ENCODE data around the gene HLA-DPA1. TPM values are rescaled to one million over a fixed set of nuclear protein-coding genes. Genes with fewer than 3 reads are reported as not detected.

HLA-DPA1 gene
- total RNA-seq (100 to 1,000 TPM in 1 of 6 donors, 10 to 100 TPM in 2, 1 to 10 TPM in 3; 8.7 to 162 (median 13.5) TPM), polyA plus RNA-seq (1 to 10 TPM; 5.5 to 9.1 TPM)

- 46 to 52% methylated on average over 8 of the region's 8 CpGs for WGBS, 2 donors
- intact Hi-C loops (cut with DNase I) = no loop called here
- TF ChIP-seq, protein P1, sequence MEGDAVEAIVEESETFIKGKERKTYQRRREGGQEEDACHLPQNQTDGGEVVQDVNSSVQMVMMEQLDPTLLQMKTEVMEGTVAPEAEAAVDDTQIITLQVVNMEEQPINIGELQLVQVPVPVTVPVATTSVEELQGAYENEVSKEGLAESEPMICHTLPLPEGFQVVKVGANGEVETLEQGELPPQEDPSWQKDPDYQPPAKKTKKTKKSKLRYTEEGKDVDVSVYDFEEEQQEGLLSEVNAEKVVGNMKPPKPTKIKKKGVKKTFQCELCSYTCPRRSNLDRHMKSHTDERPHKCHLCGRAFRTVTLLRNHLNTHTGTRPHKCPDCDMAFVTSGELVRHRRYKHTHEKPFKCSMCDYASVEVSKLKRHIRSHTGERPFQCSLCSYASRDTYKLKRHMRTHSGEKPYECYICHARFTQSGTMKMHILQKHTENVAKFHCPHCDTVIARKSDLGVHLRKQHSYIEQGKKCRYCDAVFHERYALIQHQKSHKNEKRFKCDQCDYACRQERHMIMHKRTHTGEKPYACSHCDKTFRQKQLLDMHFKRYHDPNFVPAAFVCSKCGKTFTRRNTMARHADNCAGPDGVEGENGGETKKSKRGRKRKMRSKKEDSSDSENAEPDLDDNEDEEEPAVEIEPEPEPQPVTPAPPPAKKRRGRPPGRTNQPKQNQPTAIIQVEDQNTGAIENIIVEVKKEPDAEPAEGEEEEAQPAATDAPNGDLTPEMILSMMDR (IDR thresholded peaks at IDR 0.05) = no peak
- Histone ChIP-seq H3K9me3 (no peaks in the 10 kb centered on the region), H3K27me3 (peaks cover 0 to 4% (median 0%) of the 10 kb centered on the region in 4 donors), H3K4me3 (peak within 1 kb of the TSS in 1 of 4 donors; percentile 20), H3K27ac (peak within 1 kb of the TSS in 1 of 4 donors; percentile 74), H3K36me3 (no peaks in the 10 kb centered on the region), H3K4me1 (no peaks in the 10 kb centered on the region)
- peak in 1 of 6 donors; percentile 51 for DNase-seq
- FAIRE-seq = no peak
- ATAC-seq = peak in 3 of 4 donors; percentile 63 to 78 (median 77)
Observed at GRCh38 chr6:33073431-33073871, at the start of gene HLA-DPA1. HLA-DPA1 (minus strand) TSS chr6:33073649.

DNA sequence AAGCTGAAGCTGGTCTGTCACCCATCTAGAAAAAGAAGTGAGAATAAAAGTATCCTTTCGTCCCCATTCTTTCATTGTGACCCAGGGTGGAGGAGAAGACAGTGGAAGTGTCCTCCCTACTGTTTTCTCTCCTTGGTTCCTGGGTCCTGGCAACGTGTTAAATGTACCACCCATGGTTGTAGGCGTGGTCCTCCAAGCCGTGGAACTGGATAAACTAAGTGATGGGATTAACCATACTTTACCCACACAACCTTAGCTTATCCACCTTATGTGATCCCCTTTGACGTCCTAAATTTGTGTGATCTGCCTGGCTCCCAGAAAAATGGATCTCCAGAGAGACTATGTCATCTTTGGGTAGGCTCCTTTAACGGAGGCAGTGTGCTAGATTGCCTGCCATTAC is 49.7 kb upstream of the HLA-DPA1 start:
- Histone ChIP-seq H3K4me1 (no peaks in the 10 kb centered on the region), H3K27ac (no peak overlapping the region), H3K36me3 (no peaks in the 10 kb centered on the region), H3K4me3 (no peak overlapping the region), H3K9me3 (no peaks in the 10 kb centered on the region), H3K27me3 (no peaks in the 10 kb centered on the region)
- ATAC-seq (no peak), FAIRE-seq (no peak), DNase-seq (no peak)
- WGBS, 2 donors = 67 to 75% methylated on average over 6 of the region's 6 CpGs
- TF ChIP-seq, protein P1 (IDR thresholded peaks at IDR 0.05) = no peak
- intact Hi-C loops (cut with DNase I) = no loop called here

GRCh38 chr6:33120001-33120400 is 46.6 kb upstream of the HLA-DPA1 start:
- Histone ChIP-seq H3K27ac (no peak overlapping the region), H3K36me3 (no peaks in the 10 kb centered on the region), H3K27me3 (peaks cover 0 to 7% (median 0%) of the 10 kb centered on the region in 4 donors), H3K4me1 (no peaks in the 10 kb centered on the region), H3K9me3 (no peaks in the 10 kb centered on the region), H3K4me3 (no peak overlapping the region)
- FAIRE-seq (no peak), DNase-seq (no peak), ATAC-seq (no peak)
- TF ChIP-seq, protein P1 (IDR thresholded peaks at IDR 0.05) = no peak
- intact Hi-C loops (cut with DNase I) = no loop called here
- WGBS, 2 donors = 35 to 49% methylated on average over 3 of the region's 3 CpGs

DNA sequence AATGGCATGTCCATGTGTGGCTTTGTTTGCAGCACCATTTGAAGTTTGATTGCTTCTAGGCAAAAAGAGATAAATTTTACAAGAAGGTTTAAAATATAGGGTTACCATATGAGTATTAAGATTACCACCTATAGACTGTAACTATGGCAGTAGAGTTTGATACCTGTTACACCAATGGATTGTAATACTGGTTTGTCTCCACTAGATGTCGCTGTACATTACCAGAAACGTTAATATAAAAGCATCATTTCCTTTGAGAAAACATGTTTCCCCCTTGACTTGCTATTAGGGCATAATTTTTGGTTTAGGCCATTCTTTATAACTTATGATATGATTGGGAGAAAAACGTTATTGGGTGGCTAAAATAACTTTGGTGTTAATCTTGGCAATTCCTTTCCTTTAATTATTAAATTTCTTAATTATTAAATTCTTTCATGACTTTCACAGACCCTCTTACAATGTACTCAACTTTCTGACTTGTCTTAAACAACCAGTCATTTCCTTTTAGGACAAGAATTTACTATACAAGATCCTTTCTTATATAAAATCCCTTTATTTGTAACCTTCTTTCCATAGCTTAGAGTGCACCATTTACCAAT is 45.2 kb upstream of the HLA-DPA1 start:
- H3K27ac ChIP-seq = no peak overlapping the region
- DNase-seq = no peak
- no peaks in the 10 kb centered on the region for H3K4me1 ChIP-seq
- WGBS, 2 donors = 0% methylated on average over 3 of the region's 3 CpGs
- no peak overlapping the region for H3K4me3 ChIP-seq
- FAIRE-seq = peak; percentile 96
- intact Hi-C loops (cut with DNase I) = no loop called here
- H3K36me3 ChIP-seq = no peaks in the 10 kb centered on the region
- TF ChIP-seq, protein P1 (IDR thresholded peaks at IDR 0.05) = peak; percentile 73 to 90 (median 88)
- peaks cover 0 to 7% (median 0%) of the 10 kb centered on the region in 4 donors for H3K27me3 ChIP-seq
- H3K9me3 ChIP-seq = no peaks in the 10 kb centered on the region
- ATAC-seq = peak in 3 of 4 donors; percentile 68 to 81 (median 71)

- H3K27ac ChIP-seq = no peak overlapping the region
- FAIRE-seq (no peak), ATAC-seq (no peak), DNase-seq (no peak)
- TF ChIP-seq, protein P1 (IDR thresholded peaks at IDR 0.05) = no peak
- no peaks in the 10 kb centered on the region for H3K36me3 ChIP-seq
- no peak overlapping the region for H3K4me3 ChIP-seq
- WGBS, 2 donors = 12 to 24% methylated on average over 9 of the region's 9 CpGs
- intact Hi-C loops (cut with DNase I) = no loop called here
- H3K4me1 ChIP-seq = no peaks in the 10 kb centered on the region
- H3K9me3 ChIP-seq = no peaks in the 10 kb centered on the region
- peaks cover 0 to 7% (median 0%) of the 10 kb centered on the region in 4 donors for H3K27me3 ChIP-seq
Observed at GRCh38 chr6:33117811-33118277, 44.4 kb upstream of the HLA-DPA1 start.

All from pancreas (tissue), 10 donors.